PC-3 (cell line): ENCODE results near the gene AP3M1.

Experiments
- EZH2 ChIP-seq: fragments of 300-600 bp; sonication (generic); IDR thresholded peaks from one replicate; pipeline ENCODE4 v1.6.1; 2017; ENCODE audit warnings: antibody characterized with exemption, mild to moderate bottlenecking, low read length; ENCODE audit not compliant: unreplicated experiment
- TF ChIP-seq, protein P1 (sequence below): fragments of 300-600 bp; sonication (generic); conservative IDR thresholded peaks from 2 replicates; pipeline ENCODE4 v1.5.1; 2017; ENCODE audit warnings: antibody characterized with exemption, low read depth, mild to moderate bottlenecking, low read length

GRCh38 chr10:74083304-74083703 lies 67.3 kb downstream of the AP3M1 start:
- TF ChIP-seq, protein P1, sequence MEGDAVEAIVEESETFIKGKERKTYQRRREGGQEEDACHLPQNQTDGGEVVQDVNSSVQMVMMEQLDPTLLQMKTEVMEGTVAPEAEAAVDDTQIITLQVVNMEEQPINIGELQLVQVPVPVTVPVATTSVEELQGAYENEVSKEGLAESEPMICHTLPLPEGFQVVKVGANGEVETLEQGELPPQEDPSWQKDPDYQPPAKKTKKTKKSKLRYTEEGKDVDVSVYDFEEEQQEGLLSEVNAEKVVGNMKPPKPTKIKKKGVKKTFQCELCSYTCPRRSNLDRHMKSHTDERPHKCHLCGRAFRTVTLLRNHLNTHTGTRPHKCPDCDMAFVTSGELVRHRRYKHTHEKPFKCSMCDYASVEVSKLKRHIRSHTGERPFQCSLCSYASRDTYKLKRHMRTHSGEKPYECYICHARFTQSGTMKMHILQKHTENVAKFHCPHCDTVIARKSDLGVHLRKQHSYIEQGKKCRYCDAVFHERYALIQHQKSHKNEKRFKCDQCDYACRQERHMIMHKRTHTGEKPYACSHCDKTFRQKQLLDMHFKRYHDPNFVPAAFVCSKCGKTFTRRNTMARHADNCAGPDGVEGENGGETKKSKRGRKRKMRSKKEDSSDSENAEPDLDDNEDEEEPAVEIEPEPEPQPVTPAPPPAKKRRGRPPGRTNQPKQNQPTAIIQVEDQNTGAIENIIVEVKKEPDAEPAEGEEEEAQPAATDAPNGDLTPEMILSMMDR, result no peak
- TF ChIP-seq EZH2, result no peak
